ENCODE results near the gene GRK2. TPM values are rescaled to one million over a fixed set of nuclear protein-coding genes. Genes with fewer than 3 reads are reported as not detected.

GRK2 gene
- total RNA-seq (2014; rRNA removed; shearing (Covaris generic)), result 49.9 and 70.0 TPM in 2 replicates

GRCh38 chr11:67266449-67267187, at the start of gene GRK2:
TSS of gene GRK2 (plus strand) at chr11:67266473. CDS start at chr11:67266700, 227 bp downstream.

DNA sequence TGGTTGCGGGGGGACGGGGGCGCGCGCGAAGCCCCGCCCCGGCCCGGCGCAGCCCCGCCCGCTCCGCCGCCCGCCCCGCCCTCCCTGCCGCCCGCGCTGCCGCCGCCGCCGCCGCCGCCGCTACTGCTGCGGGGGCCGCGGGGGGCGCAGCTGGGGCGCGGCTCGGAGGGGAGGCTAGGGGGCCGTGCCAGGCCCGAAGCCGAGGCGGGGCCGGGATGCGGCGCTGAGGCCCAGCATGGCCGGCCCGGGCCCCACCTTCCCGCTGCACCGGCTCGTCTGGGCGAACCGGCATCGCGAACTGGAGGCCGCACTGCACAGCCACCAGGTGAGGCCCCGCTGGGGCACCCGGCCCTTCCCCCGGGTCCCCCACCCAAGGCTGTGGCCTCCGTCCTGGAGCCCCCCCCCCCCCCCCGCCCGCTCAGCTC, 23.0 kb downstream of the GRK2 start, which contains the start of gene ANKRD13D:
TSS of gene ANKRD13D (plus strand) at position 78 of the 425 bp plus-strand sequence. CDS start at position 236, 158 bp downstream.

DNA sequence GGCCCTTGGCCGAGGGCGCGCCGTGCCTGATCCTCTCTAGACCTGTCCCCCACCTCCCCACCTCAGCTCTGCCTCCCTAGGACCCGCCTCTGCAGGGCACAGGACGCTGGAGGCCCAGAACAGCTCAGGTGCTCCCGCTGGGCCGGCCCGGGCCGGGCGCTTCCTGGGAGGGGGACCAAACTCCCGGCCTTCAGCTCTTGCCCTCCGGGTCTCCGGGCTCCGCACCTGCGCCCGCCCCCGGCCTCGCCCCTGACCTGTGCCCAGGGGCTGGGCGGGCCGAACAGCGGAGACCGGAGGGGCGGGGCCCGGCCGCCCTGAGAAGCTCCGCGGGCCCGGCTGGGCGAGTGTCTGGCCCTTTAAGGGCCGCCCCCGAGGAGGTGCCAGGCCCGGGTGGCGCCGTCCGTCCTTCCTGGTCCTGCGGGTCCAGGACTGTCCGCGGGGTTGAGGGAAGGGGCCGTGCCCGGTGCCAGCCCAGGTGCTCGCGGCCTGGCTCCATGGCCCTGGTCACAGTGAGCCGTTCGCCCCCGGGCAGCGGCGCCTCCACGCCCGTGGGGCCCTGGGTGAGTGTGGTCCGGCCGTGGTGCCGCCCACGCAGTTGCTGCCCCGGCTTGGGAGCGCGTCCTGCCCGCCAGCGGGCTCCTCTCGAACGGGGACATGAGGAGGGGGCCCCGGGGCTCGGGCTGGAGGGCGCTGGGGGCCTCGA, 37.0 kb downstream of the GRK2 start, which contains the start of gene SSH3:
TSS of gene SSH3 (plus strand) at position 399 of the 703 bp plus-strand sequence. CDS start at position 495, 96 bp downstream.

Other genes with a start within 250 kb of the GRK2 start
- 0.11 and 0.19 TPM in 2 replicates for gene SYT12, start 243.3 kb upstream of the GRK2 start, total RNA-seq (2014; rRNA removed; shearing (Covaris generic))
- not detected in 2 replicates for gene RHOD, start 209.6 kb upstream of the GRK2 start, total RNA-seq (2014; rRNA removed; shearing (Covaris generic))
- 27.2 and 33.4 TPM in 2 replicates for gene KDM2A, start 147.2 kb upstream of the GRK2 start, total RNA-seq (2014; rRNA removed; shearing (Covaris generic))
- gene ANKRD13D, start 22.8 kb downstream of the GRK2 start, total RNA-seq (2014; rRNA removed; shearing (Covaris generic)), result 39.2 and 48.4 TPM in 2 replicates
- 10.7 and 20.0 TPM in 2 replicates for gene SSH3, start 37.1 kb downstream of the GRK2 start, total RNA-seq (2014; rRNA removed; shearing (Covaris generic))
- 110 and 118 TPM in 2 replicates for gene POLD4, start 87.1 kb downstream of the GRK2 start, total RNA-seq (2014; rRNA removed; shearing (Covaris generic))
- gene CLCF1, start 107.1 kb downstream of the GRK2 start, total RNA-seq (2014; rRNA removed; shearing (Covaris generic)), result 14.1 and 19.9 TPM in 2 replicates
- 14.7 and 15.6 TPM in 2 replicates for gene RAD9A, start 125.5 kb downstream of the GRK2 start, total RNA-seq (2014; rRNA removed; shearing (Covaris generic))
- gene PPP1CA, start 135.4 kb downstream of the GRK2 start, total RNA-seq (2014; rRNA removed; shearing (Covaris generic)), result 177 and 183 TPM in 2 replicates
- gene TBC1D10C, start 137.6 kb downstream of the GRK2 start, total RNA-seq (2014; rRNA removed; shearing (Covaris generic)), result 0.34 TPM in 2 replicates
- gene CARNS1, start 149.2 kb downstream of the GRK2 start, total RNA-seq (2014; rRNA removed; shearing (Covaris generic)), result 0.03 and 0.26 TPM in 2 replicates
- 71.7 and 98.8 TPM in 2 replicates for gene RPS6KB2, start 162.0 kb downstream of the GRK2 start, total RNA-seq (2014; rRNA removed; shearing (Covaris generic))
- 0.96 and 1.4 TPM in 2 replicates for gene PTPRCAP, start 171.2 kb downstream of the GRK2 start, total RNA-seq (2014; rRNA removed; shearing (Covaris generic))
- gene CORO1B, start 177.0 kb downstream of the GRK2 start, total RNA-seq (2014; rRNA removed; shearing (Covaris generic)), result 110 and 122 TPM in 2 replicates
- not detected in 2 replicates for gene GPR152, start 186.3 kb downstream of the GRK2 start, total RNA-seq (2014; rRNA removed; shearing (Covaris generic))
- 0.15 TPM in 1 of 2 replicates, not detected in the other for gene CABP4, start 188.9 kb downstream of the GRK2 start, total RNA-seq (2014; rRNA removed; shearing (Covaris generic))
- gene TMEM134, start 202.8 kb downstream of the GRK2 start, total RNA-seq (2014; rRNA removed; shearing (Covaris generic)), result 38.2 and 55.7 TPM in 2 replicates
- gene AIP, start 216.6 kb downstream of the GRK2 start, total RNA-seq (2014; rRNA removed; shearing (Covaris generic)), result 182 and 192 TPM in 2 replicates
- gene PITPNM1, start 238.9 kb downstream of the GRK2 start, total RNA-seq (2014; rRNA removed; shearing (Covaris generic)), result 42.1 and 54.4 TPM in 2 replicates
- 35.2 and 35.9 TPM in 2 replicates for gene CDK2AP2, start 241.7 kb downstream of the GRK2 start, total RNA-seq (2014; rRNA removed; shearing (Covaris generic))